ENCODE measurements around the gene PLCXD1. TPM values are rescaled to one million over a fixed set of nuclear protein-coding genes. Genes with fewer than 3 reads are reported as not detected.
"Not testable (repeated sequence)": the region's sequence is repeated elsewhere in the genome, so short reads cannot be mapped to it uniquely, and the experiment has no call there.

Gene PLCXD1
- total RNA-seq, 1 experiment from 2014 or later: 19.1 TPM

DNA sequence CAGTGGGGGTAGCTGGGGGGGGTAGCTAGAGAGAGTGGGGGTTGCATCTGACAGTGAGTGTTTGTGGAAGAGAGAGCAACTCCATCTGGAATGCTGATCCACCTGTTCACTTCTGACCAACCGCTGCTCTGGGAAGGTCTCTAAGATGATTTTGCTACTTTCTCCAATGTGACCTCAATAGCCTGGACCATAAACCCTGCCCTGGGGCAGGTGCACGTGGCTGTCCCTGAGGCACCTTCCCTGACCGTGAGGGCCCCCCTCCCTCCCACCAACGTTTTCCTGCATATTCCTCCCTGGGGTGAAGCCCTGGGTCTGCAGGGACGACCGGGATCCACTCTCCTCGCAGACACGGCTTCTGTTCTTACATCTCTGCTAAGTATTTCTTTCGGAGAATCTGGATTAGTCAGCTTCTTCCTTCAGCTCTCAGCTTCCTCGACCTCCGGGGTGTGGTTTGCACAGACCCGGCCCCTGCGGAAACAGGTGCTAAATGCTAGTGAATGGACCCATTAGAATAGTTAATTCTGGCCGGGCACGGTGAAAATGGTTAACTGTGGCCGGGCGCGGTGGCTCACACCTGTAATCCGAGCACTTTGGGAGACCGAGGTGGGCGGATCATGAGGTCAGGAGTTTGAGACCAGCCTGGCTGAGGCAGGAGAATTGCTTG lies 21.4 kb upstream of the PLCXD1 start:
- Mint-ChIP-seq H3K9me3 (ENCODE audit: low read depth, unreplicated experiment) (no peaks in the 10 kb centered on the region), H3K4me3 (ENCODE audit: low read depth, unreplicated experiment) (peak overlapping the region; percentile 51), H3K4me1 (ENCODE audit: low read depth, unreplicated experiment) (peaks cover 23% of the 10 kb centered on the region), H3K27ac (ENCODE audit: unreplicated experiment) (no peak overlapping the region), H3K27me3 (ENCODE audit: unreplicated experiment) (no peaks in the 10 kb centered on the region), H3K36me3 (ENCODE audit: insufficient read depth, unreplicated experiment) (peaks cover 15% of the 10 kb centered on the region)
- BruUV-seq (replicated peaks): TSS peak; percentile 80
- TF ChIP-seq, protein P1, sequence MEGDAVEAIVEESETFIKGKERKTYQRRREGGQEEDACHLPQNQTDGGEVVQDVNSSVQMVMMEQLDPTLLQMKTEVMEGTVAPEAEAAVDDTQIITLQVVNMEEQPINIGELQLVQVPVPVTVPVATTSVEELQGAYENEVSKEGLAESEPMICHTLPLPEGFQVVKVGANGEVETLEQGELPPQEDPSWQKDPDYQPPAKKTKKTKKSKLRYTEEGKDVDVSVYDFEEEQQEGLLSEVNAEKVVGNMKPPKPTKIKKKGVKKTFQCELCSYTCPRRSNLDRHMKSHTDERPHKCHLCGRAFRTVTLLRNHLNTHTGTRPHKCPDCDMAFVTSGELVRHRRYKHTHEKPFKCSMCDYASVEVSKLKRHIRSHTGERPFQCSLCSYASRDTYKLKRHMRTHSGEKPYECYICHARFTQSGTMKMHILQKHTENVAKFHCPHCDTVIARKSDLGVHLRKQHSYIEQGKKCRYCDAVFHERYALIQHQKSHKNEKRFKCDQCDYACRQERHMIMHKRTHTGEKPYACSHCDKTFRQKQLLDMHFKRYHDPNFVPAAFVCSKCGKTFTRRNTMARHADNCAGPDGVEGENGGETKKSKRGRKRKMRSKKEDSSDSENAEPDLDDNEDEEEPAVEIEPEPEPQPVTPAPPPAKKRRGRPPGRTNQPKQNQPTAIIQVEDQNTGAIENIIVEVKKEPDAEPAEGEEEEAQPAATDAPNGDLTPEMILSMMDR (IDR thresholded peaks at IDR 0.05; ENCODE audit: unreplicated experiment): no peak
- CTCF ChIA-PET: no interaction called here
- peak; percentile 67 for DNase-seq
- intact Hi-C loops (cut with micrococcal nuclease; ENCODE audit: unreplicated experiment): no loop called here

DNA sequence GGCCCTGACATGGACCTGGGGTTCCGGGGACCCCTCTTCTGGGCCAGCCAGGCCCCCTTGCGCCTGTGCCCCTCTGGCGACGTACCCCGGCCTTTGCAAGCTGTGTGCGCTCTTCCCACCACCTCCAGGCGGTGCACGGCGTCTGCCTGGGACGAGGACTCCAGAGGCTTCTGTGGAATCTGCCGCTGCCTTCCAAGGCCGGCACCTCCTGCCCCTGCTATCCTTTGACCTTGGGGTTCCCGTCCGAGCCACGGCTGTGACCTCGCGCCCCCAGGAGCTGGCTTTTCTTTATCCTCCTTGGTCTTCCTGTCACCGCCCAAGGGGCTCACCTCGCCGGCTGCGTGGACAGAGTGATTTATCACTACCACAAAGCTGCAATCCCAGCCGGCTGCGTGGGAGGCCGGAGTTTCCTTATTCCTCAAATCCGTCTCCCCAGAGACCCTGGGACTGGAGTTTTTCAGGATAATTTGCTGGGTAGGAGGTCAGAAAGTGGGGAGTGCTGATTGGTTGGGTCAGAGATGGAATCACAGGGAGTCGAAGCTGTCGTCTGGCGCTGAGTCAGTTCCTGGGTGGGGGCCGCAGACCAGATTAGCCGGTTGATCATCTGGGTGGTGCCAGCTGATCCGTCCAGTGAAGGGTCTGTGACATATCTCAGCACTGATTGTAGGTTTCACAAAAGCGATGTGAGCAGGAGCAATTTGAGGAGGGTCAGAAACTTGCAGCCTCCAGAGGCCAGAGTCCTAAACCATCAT lies 19.8 kb upstream of the PLCXD1 start:
- Mint-ChIP-seq H3K4me1 (ENCODE audit: low read depth, unreplicated experiment) (peaks cover 36% of the 10 kb centered on the region), H3K36me3 (ENCODE audit: insufficient read depth, unreplicated experiment) (peaks cover 15% of the 10 kb centered on the region), H3K27me3 (ENCODE audit: unreplicated experiment) (no peaks in the 10 kb centered on the region), H3K4me3 (ENCODE audit: low read depth, unreplicated experiment) (peak overlapping the region; percentile 64), H3K27ac (ENCODE audit: unreplicated experiment) (peak overlapping the region; percentile 94), H3K9me3 (ENCODE audit: low read depth, unreplicated experiment) (no peaks in the 10 kb centered on the region)
- BruUV-seq (replicated peaks): no TSS peak
- intact Hi-C loops (cut with micrococcal nuclease; ENCODE audit: unreplicated experiment): no loop called here
- TF ChIP-seq, protein P1 (IDR thresholded peaks at IDR 0.05; ENCODE audit: unreplicated experiment): no peak
- CTCF ChIA-PET: no interaction called here
- DNase-seq: peak; percentile 68

DNA sequence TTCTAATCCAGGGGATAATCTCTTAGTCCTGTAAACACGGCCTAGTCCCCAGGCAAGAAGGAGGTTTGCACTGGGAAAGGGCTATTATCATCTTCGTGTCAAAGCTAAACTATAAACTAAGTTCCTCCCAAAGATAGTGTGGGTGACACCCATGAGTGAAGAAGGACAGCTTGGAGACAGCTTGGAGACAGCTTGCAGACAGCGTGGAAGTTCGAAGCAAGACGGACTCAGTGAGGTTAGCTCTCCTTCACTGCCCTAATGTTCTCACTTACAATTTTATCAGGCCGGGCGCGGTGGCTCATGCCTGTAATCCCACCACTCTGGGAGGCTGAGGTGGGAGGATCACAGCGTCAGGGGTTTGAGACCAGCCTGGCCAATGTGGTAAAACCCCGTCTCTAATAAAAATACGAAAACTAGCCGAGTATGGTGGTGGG lies 19.2 kb upstream of the PLCXD1 start:
- Mint-ChIP-seq H3K4me3 (ENCODE audit: low read depth, unreplicated experiment) (peak overlapping the region; percentile 64), H3K27me3 (ENCODE audit: unreplicated experiment) (no peaks in the 10 kb centered on the region), H3K36me3 (ENCODE audit: insufficient read depth, unreplicated experiment) (peaks cover 15% of the 10 kb centered on the region), H3K9me3 (ENCODE audit: low read depth, unreplicated experiment) (no peaks in the 10 kb centered on the region), H3K4me1 (ENCODE audit: low read depth, unreplicated experiment) (peaks cover 36% of the 10 kb centered on the region), H3K27ac (ENCODE audit: unreplicated experiment) (peak overlapping the region; percentile 94)
- DNase-seq: no peak
- TSS peak; percentile 48 for BruUV-seq (replicated peaks)
- TF ChIP-seq, protein P1 (IDR thresholded peaks at IDR 0.05; ENCODE audit: unreplicated experiment): no peak
- CTCF ChIA-PET: no interaction called here
- intact Hi-C loops (cut with micrococcal nuclease; ENCODE audit: unreplicated experiment): no loop called here

DNA sequence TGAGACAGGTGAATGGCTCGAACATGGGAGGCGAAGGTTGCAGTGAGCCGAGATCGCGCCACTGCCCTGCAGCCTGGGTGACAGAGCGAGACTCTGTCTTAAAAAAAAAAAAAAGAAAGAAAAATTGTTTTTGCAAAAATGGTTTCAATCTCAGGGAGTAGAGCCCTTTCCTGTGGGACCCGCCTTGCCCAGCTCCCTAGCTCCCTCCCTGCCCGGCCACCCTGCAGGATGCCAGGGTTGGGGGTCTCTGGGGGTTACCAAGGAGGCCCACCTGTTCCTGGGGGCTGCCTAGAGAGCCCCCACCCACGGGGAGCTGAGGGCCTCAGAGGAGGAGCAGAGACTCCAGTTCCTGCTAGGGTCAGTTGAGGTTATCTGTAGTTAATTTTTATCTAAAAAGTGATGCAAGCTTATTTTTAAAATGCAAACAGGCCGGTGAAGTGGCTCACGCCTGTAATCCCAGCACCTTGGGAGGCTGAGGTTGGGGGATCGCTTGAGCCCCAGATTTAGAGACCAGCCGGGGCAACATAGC lies 18.7 kb upstream of the PLCXD1 start:
- Mint-ChIP-seq H3K36me3 (ENCODE audit: insufficient read depth, unreplicated experiment) (peaks cover 15% of the 10 kb centered on the region), H3K4me3 (ENCODE audit: low read depth, unreplicated experiment) (no peak overlapping the region), H3K27ac (ENCODE audit: unreplicated experiment) (peak overlapping the region; percentile 94), H3K27me3 (ENCODE audit: unreplicated experiment) (no peaks in the 10 kb centered on the region), H3K4me1 (ENCODE audit: low read depth, unreplicated experiment) (peaks cover 36% of the 10 kb centered on the region), H3K9me3 (ENCODE audit: low read depth, unreplicated experiment) (no peaks in the 10 kb centered on the region)
- TF ChIP-seq, protein P1 (IDR thresholded peaks at IDR 0.05; ENCODE audit: unreplicated experiment): no peak
- intact Hi-C loops (cut with micrococcal nuclease; ENCODE audit: unreplicated experiment): no loop called here
- CTCF ChIA-PET: no interaction called here
- DNase-seq: no peak
- BruUV-seq (replicated peaks): no TSS peak

DNA sequence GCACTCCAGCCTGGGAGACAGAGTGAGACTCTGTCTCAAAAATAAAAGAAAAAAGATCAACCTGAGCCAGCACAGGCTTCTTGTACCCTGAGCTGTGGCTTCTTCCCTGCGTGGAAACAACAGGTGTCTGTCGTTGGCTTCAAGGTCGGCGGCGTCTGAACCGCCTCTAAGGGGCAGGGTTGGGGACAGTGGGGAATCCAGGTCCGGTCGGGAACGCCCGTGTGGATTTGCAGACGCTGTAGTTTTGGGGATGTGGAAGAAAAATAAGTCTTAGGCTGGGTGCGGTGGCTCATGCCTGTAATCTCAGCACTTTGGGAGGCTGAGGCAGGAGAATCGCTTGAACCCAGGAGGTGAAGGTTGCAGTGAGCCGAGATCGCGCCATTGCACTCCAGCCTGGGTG lies 17.2 kb upstream of the PLCXD1 start:
- DNase-seq; H3K4me3 Mint-ChIP-seq (ENCODE audit: low read depth, unreplicated experiment); intact Hi-C loops (cut with micrococcal nuclease; ENCODE audit: unreplicated experiment); H3K9me3 Mint-ChIP-seq (ENCODE audit: low read depth, unreplicated experiment); CTCF ChIA-PET; H3K27ac Mint-ChIP-seq (ENCODE audit: unreplicated experiment); BruUV-seq (replicated peaks); H3K27me3 Mint-ChIP-seq (ENCODE audit: unreplicated experiment): not testable (repeated sequence)
- Mint-ChIP-seq H3K36me3 (ENCODE audit: insufficient read depth, unreplicated experiment) (peaks cover 15% of the 10 kb centered on the region), H3K4me1 (ENCODE audit: low read depth, unreplicated experiment) (peaks cover 36% of the 10 kb centered on the region)
